Hepatocyte (in vitro differentiated cells): ENCODE data around the gene SPOCK3. TPM values are rescaled to one million over a fixed set of nuclear protein-coding genes. Genes with fewer than 3 reads are reported as not detected.

ENCODE experiments used
- DNase-seq: peaks from one replicate; pipeline ENCODE4 v3.0.0-alpha.2; 2016; ENCODE audit warnings: low spot score
- H2AFZ ChIP-seq: fragments of 200-600 bp; sonication (generic); 2 replicates; pipeline ENCODE4 v1.6.0; 2016; ENCODE audit warnings: antibody characterized with exemption, mild to moderate bottlenecking
- H3K27ac ChIP-seq: fragments of 200-600 bp; sonication (generic); 2 replicates; pipeline ENCODE4 v1.5.1; 2016; ENCODE audit warnings: mild to moderate bottlenecking
- H3K27me3 ChIP-seq: fragments of 200-600 bp; sonication (generic); 2 replicates; pipeline ENCODE4 v1.6.1; 2016
- H3K36me3 ChIP-seq: fragments of 200-600 bp; sonication (generic); replicated peaks from 2 replicates; pipeline ENCODE4 v1.5.1; 2016; ENCODE audit warnings: low read depth; ENCODE audit not compliant: insufficient read depth
- H3K4me1 ChIP-seq: fragments of 200-600 bp; sonication (generic); 2 replicates; pipeline ENCODE4 v1.5.1; 2016; ENCODE audit warnings: mild to moderate bottlenecking, moderate library complexity; ENCODE audit not compliant: insufficient read depth
- H3K4me2 ChIP-seq: fragments of 200-600 bp; sonication (generic); 2 replicates; pipeline ENCODE4 v1.6.0; 2016
- H3K4me3 ChIP-seq: fragments of 200-600 bp; sonication (generic); 2 replicates; pipeline ENCODE4 v1.5.1; 2016; ENCODE audit warnings: mild to moderate bottlenecking
- H3K79me2 ChIP-seq: fragments of 200-600 bp; sonication (generic); 2 replicates; pipeline ENCODE4 v1.6.0; 2017; ENCODE audit warnings: mild to moderate bottlenecking
- H3K9me2 ChIP-seq: fragments of 200-600 bp; sonication (generic); replicated peaks from 2 replicates; pipeline ENCODE4 v1.6.0; 2017; ENCODE audit warnings: mild to moderate bottlenecking; ENCODE audit not compliant: insufficient read depth
- H3K9me3 ChIP-seq: fragments of 200-600 bp; sonication (generic); 2 replicates; pipeline ENCODE4 v1.5.1; 2016; ENCODE audit warnings: low read depth, mild to moderate bottlenecking
- H4K20me1 ChIP-seq: fragments of 200-600 bp; sonication (generic); 2 replicates; pipeline ENCODE4 v1.6.0; 2016; ENCODE audit warnings: mild to moderate bottlenecking; ENCODE audit not compliant: insufficient read depth, poor library complexity, severe bottlenecking
- EZH2 ChIP-seq: fragments of 200-600 bp; sonication (generic); IDR thresholded peaks from 2 replicates; pipeline ENCODE4 v1.6.1; 2016; ENCODE audit warnings: antibody characterized with exemption, mild to moderate bottlenecking, borderline replicate concordance
- EZH2phosphoT487 ChIP-seq: fragments of 200-600 bp; sonication (generic); IDR thresholded peaks from one replicate; pipeline ENCODE4 v1.6.1; 2018; ENCODE audit warnings: antibody characterized with exemption, mild to moderate bottlenecking, low read depth, moderate library complexity; ENCODE audit not compliant: unreplicated experiment, severe bottlenecking
- WGBS: methylation state at CpG from one replicate; pipeline ENCODE4 v1.1.6; 2016; ENCODE audit warnings: low lambda C conversion rate; ENCODE audit errors: missing lambda C conversion rate; 5-methylcytosine and 5-hydroxymethylcytosine counted together
- polyA plus RNA-seq: library from polyadenylated mRNA; unstranded; fragments of >200 nt; fragmentation: Nextera tagmentation; extraction: Ambion mirVana; gene quantifications from 2 replicates; pipeline ENCODE4 v1.2.1, GENCODE V29; 2016
- total RNA-seq: library from RNA; depleted of rRNA; stranded (reverse); fragments of >200 nt; gene quantifications from 2 replicates; pipeline ENCODE4 v1.2.3, GENCODE V29; 2014
- TF ChIP-seq, protein P1 (sequence below): fragments of 200-600 bp; sonication (generic); IDR thresholded peaks from 2 replicates; pipeline ENCODE4 v1.5.1; 2016; ENCODE audit warnings: antibody characterized with exemption, mild to moderate bottlenecking; ENCODE audit not compliant: poor library complexity

The SPOCK3 gene
- total and polyA plus RNA-seq, 2 experiments from 2014 or later: 3.0 to 3.4 TPM

- Histone ChIP-seq H3K4me2 (no peak overlapping the region), H3K36me3 (no peaks in the 10 kb centered on the region), H3K79me2 (no peaks in the 10 kb centered on the region), H3K4me3 (no peak overlapping the region), H3K27me3 (no peaks in the 10 kb centered on the region), H4K20me1 (no peaks in the 10 kb centered on the region), H2AFZ (no peak overlapping the region), H3K9me2 (no peaks in the 10 kb centered on the region), H3K9me3 (no peaks in the 10 kb centered on the region), H3K27ac (no peak overlapping the region), H3K4me1 (no peaks in the 10 kb centered on the region)
- TF ChIP-seq EZH2phosphoT487 (no peak), EZH2 (no peak)
- TF ChIP-seq, protein P1, sequence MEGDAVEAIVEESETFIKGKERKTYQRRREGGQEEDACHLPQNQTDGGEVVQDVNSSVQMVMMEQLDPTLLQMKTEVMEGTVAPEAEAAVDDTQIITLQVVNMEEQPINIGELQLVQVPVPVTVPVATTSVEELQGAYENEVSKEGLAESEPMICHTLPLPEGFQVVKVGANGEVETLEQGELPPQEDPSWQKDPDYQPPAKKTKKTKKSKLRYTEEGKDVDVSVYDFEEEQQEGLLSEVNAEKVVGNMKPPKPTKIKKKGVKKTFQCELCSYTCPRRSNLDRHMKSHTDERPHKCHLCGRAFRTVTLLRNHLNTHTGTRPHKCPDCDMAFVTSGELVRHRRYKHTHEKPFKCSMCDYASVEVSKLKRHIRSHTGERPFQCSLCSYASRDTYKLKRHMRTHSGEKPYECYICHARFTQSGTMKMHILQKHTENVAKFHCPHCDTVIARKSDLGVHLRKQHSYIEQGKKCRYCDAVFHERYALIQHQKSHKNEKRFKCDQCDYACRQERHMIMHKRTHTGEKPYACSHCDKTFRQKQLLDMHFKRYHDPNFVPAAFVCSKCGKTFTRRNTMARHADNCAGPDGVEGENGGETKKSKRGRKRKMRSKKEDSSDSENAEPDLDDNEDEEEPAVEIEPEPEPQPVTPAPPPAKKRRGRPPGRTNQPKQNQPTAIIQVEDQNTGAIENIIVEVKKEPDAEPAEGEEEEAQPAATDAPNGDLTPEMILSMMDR: no peak
- no peak for DNase-seq
- 79% methylated on average over 1 of the region's 1 CpG for WGBS
Observed at GRCh38 chr4:166735553-166735952, 498.7 kb downstream of the SPOCK3 start.

GRCh38 chr4:166734797-166735196 lies 499.5 kb downstream of the SPOCK3 start:
- H3K4me3 ChIP-seq: no peak overlapping the region
- TF ChIP-seq EZH2 (no peak), EZH2phosphoT487 (no peak)
- TF ChIP-seq, protein P1: no peak
- H3K4me2 ChIP-seq: no peak overlapping the region
- H3K27ac ChIP-seq: no peak overlapping the region
- WGBS: 90% methylated on average over 3 of the region's 3 CpGs
- H3K9me2 ChIP-seq: no peaks in the 10 kb centered on the region
- no peak overlapping the region for H2AFZ ChIP-seq
- no peak for DNase-seq
- H3K9me3 ChIP-seq: no peaks in the 10 kb centered on the region
- no peaks in the 10 kb centered on the region for H3K4me1 ChIP-seq
- no peaks in the 10 kb centered on the region for H3K79me2 ChIP-seq
- no peaks in the 10 kb centered on the region for H3K27me3 ChIP-seq
- no peaks in the 10 kb centered on the region for H4K20me1 ChIP-seq
- H3K36me3 ChIP-seq: no peaks in the 10 kb centered on the region

GRCh38 chr4:166733686-166734085 lies 500.6 kb downstream of the SPOCK3 start:
- no peak for TF ChIP-seq EZH2phosphoT487
- no peak for TF ChIP-seq EZH2
- TF ChIP-seq, protein P1: no peak
- H3K9me2 ChIP-seq: no peaks in the 10 kb centered on the region
- no peaks in the 10 kb centered on the region for H3K9me3 ChIP-seq
- no peaks in the 10 kb centered on the region for H4K20me1 ChIP-seq
- H3K36me3 ChIP-seq: no peaks in the 10 kb centered on the region
- H3K4me3 ChIP-seq: no peak overlapping the region
- H3K4me2 ChIP-seq: no peak overlapping the region
- H3K79me2 ChIP-seq: no peaks in the 10 kb centered on the region
- no peak overlapping the region for H2AFZ ChIP-seq
- H3K27ac ChIP-seq: no peak overlapping the region
- no peak for DNase-seq
- no peaks in the 10 kb centered on the region for H3K4me1 ChIP-seq
- no peaks in the 10 kb centered on the region for H3K27me3 ChIP-seq
- WGBS: 94% methylated on average over 3 of the region's 3 CpGs

DNA sequence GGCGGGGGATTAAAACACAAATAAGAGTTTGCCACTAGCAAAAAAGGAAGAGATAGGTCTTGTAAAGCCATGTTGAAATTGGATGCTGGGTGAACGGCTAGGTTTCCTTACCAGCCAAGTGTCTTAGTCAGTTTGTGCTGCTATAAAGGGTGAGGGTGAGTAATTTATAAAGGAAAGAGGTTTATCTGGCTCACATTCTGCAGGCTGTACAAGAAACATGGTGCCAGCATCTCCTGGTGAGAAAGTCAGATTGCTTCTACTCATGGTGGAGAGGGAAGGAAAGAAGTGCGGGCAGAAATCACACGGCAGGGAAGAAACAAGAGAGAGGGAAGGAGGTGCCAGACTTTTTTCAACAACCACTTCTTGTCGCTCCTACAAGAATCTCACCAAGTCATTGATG lies 507.5 kb downstream of the SPOCK3 start:
- no peak for DNase-seq
- H3K4me3 ChIP-seq: no peak overlapping the region
- H3K9me2 ChIP-seq: no peaks in the 10 kb centered on the region
- H3K9me3 ChIP-seq: no peaks in the 10 kb centered on the region
- H3K27ac ChIP-seq: no peak overlapping the region
- TF ChIP-seq EZH2: no peak
- TF ChIP-seq, protein P1: no peak
- no peak for TF ChIP-seq EZH2phosphoT487
- no peak overlapping the region for H2AFZ ChIP-seq
- H3K27me3 ChIP-seq: no peaks in the 10 kb centered on the region
- H4K20me1 ChIP-seq: no peaks in the 10 kb centered on the region
- WGBS: 88% methylated on average over 5 of the region's 5 CpGs
- H3K79me2 ChIP-seq: no peaks in the 10 kb centered on the region
- H3K36me3 ChIP-seq: no peaks in the 10 kb centered on the region
- H3K4me2 ChIP-seq: no peak overlapping the region
- no peaks in the 10 kb centered on the region for H3K4me1 ChIP-seq
